Astrocyte of the spinal cord (primary cell): ENCODE data around the gene GRM8.

Experiments
- DNase-seq: peaks from one replicate; pipeline ENCODE4 v3.0.0; 2011; ENCODE audit warnings: low read depth, low spot score
- H3K4me3 ChIP-seq: 2 replicates; pipeline ENCODE4 v1.5.1; 2011; ENCODE audit warnings: low read depth, mild to moderate bottlenecking, low read length, moderate library complexity
- CTCF ChIP-seq: IDR thresholded peaks from 2 replicates; pipeline ENCODE4 v1.5.1; 2012; ENCODE audit warnings: low read depth, mild to moderate bottlenecking, low read length, inconsistent platforms
- in situ Hi-C: cut with HindIII; loops from 2 replicates; pipeline ENCODE4 v1.10.0; 2017; ENCODE audit warnings: low sequenced_read_pairs

GRM8 gene

GRCh38 chr7:126424985-126425384 lies 827.8 kb downstream of the GRM8 start:
- no peak for DNase-seq
- in situ Hi-C loops, result no loop called here
- no peak for TF ChIP-seq CTCF
- no peak overlapping the region for H3K4me3 ChIP-seq

- TF ChIP-seq CTCF, result no peak
- no peak overlapping the region for H3K4me3 ChIP-seq
- DNase-seq, result no peak
- in situ Hi-C loops, result no loop called here
Measured at GRCh38 chr7:126419047-126419446, 833.7 kb downstream of the GRM8 start.

- in situ Hi-C loops, result no loop called here
- TF ChIP-seq CTCF, result no peak
- H3K4me3 ChIP-seq, result no peak overlapping the region
- no peak for DNase-seq
Measured at GRCh38 chr7:126411821-126412383, 840.8 kb downstream of the GRM8 start.

- no peak for TF ChIP-seq CTCF
- peak; percentile 5 for DNase-seq
- in situ Hi-C loops, result no loop called here
- H3K4me3 ChIP-seq, result peak overlapping the region; percentile 13
Measured at GRCh38 chr7:126411032-126411820, 841.5 kb downstream of the GRM8 start.

GRCh38 chr7:126403040-126403439 lies 849.7 kb downstream of the GRM8 start:
- DNase-seq, result no peak
- in situ Hi-C loops, result no loop called here
- no peak overlapping the region for H3K4me3 ChIP-seq
- TF ChIP-seq CTCF, result no peak

- no peak overlapping the region for H3K4me3 ChIP-seq
- DNase-seq, result no peak
- TF ChIP-seq CTCF, result no peak
- in situ Hi-C loops, result no loop called here
Measured at GRCh38 chr7:126401918-126402317, 850.8 kb downstream of the GRM8 start.
